ENCODE data around the gene SACS.

Gene SACS

GRCh38 chr13:23384111-23384510 lies 49.4 kb downstream of the SACS start:
- H3K4me1 ChIP-seq (ENCODE audit: control insufficient read depth, low read length): no peaks in the 10 kb centered on the region
- no peaks in the 10 kb centered on the region for H3F3A ChIP-seq (ENCODE audit: control insufficient read depth, insufficient read depth)
- no peak overlapping the region for H3K4me3 ChIP-seq (ENCODE audit: low read length)
- H3K9me2 ChIP-seq (replicated peaks; ENCODE audit: control insufficient read depth, low read length): no peaks in the 10 kb centered on the region
- no peaks in the 10 kb centered on the region for H3K9me3 ChIP-seq (ENCODE audit: control insufficient read depth, insufficient read depth, low read length)
- peaks cover 68% of the 10 kb centered on the region for H3K27me3 ChIP-seq (ENCODE audit: control insufficient read depth, low read length)
- TF ChIP-seq EZH2phosphoT487 (IDR thresholded peaks at IDR 0.05; ENCODE audit: borderline replicate concordance, low read length): no peak
- TF ChIP-seq CTCF (IDR thresholded peaks at IDR 0.05; ENCODE audit: low read depth, low read length, poor library complexity, severe bottlenecking): no peak
- no peak overlapping the region for H3K27ac ChIP-seq (ENCODE audit: low read depth, low read length)
- H3K79me2 ChIP-seq (ENCODE audit: control insufficient read depth, low read length): no peaks in the 10 kb centered on the region
- H3K4me2 ChIP-seq (ENCODE audit: low read length): no peak overlapping the region
- H4K20me1 ChIP-seq (ENCODE audit: control insufficient read depth, insufficient read depth, low read depth, low read length): peaks cover 19% of the 10 kb centered on the region
- no peaks in the 10 kb centered on the region for H3K36me3 ChIP-seq (ENCODE audit: control insufficient read depth, low read length)

- no peak overlapping the region for H3K27ac ChIP-seq (ENCODE audit: low read depth, low read length)
- H4K20me1 ChIP-seq (ENCODE audit: control insufficient read depth, insufficient read depth, low read depth, low read length): peaks cover 26% of the 10 kb centered on the region
- H3K4me1 ChIP-seq (ENCODE audit: control insufficient read depth, low read length): peaks cover 9% of the 10 kb centered on the region
- peaks cover 74% of the 10 kb centered on the region for H3K27me3 ChIP-seq (ENCODE audit: control insufficient read depth, low read length)
- H3K79me2 ChIP-seq (ENCODE audit: control insufficient read depth, low read length): no peaks in the 10 kb centered on the region
- H3F3A ChIP-seq (ENCODE audit: control insufficient read depth, insufficient read depth): peaks cover 3% of the 10 kb centered on the region
- H3K9me2 ChIP-seq (replicated peaks; ENCODE audit: control insufficient read depth, low read length): no peaks in the 10 kb centered on the region
- H3K4me2 ChIP-seq (ENCODE audit: low read length): no peak overlapping the region
- no peaks in the 10 kb centered on the region for H3K36me3 ChIP-seq (ENCODE audit: control insufficient read depth, low read length)
- TF ChIP-seq CTCF (IDR thresholded peaks at IDR 0.05; ENCODE audit: low read depth, low read length, poor library complexity, severe bottlenecking): no peak
- no peak for TF ChIP-seq EZH2phosphoT487 (IDR thresholded peaks at IDR 0.05; ENCODE audit: borderline replicate concordance, low read length)
- H3K4me3 ChIP-seq (ENCODE audit: low read length): no peak overlapping the region
- no peaks in the 10 kb centered on the region for H3K9me3 ChIP-seq (ENCODE audit: control insufficient read depth, insufficient read depth, low read length)
These were observed 50.4 kb downstream of the SACS start for GRCh38 chr13:23383151-23383550.

GRCh38 chr13:23381866-23382265 lies 51.6 kb downstream of the SACS start:
- Histone ChIP-seq H3F3A (ENCODE audit: control insufficient read depth, insufficient read depth) (peaks cover 3% of the 10 kb centered on the region), H3K4me1 (ENCODE audit: control insufficient read depth, low read length) (peaks cover 16% of the 10 kb centered on the region)

More at GRCh38 chr13:23381866-23382265, 51.6 kb downstream of the SACS start:
- Histone ChIP-seq H3K36me3 (ENCODE audit: control insufficient read depth, low read length) (no peaks in the 10 kb centered on the region), H4K20me1 (ENCODE audit: control insufficient read depth, insufficient read depth, low read depth, low read length) (peaks cover 33% of the 10 kb centered on the region), H3K4me2 (ENCODE audit: low read length) (no peak overlapping the region), H3K27ac (ENCODE audit: low read depth, low read length) (no peak overlapping the region), H3K9me3 (ENCODE audit: control insufficient read depth, insufficient read depth, low read length) (no peaks in the 10 kb centered on the region), H3K27me3 (ENCODE audit: control insufficient read depth, low read length) (peaks cover 84% of the 10 kb centered on the region), H3K4me3 (ENCODE audit: low read length) (no peak overlapping the region), H3K79me2 (ENCODE audit: control insufficient read depth, low read length) (no peaks in the 10 kb centered on the region), H3K9me2 (replicated peaks; ENCODE audit: control insufficient read depth, low read length) (no peaks in the 10 kb centered on the region)
- no peak for TF ChIP-seq EZH2phosphoT487 (IDR thresholded peaks at IDR 0.05; ENCODE audit: borderline replicate concordance, low read length)
- no peak for TF ChIP-seq CTCF (IDR thresholded peaks at IDR 0.05; ENCODE audit: low read depth, low read length, poor library complexity, severe bottlenecking)
